GM18520 (cell line): ENCODE results near the gene AUTS2.

ENCODE experiments used
- ATAC-seq: cut with Tn5 transposase; IDR thresholded peaks from one replicate; pipeline ENCODE4 v1.9.1; 2021; ENCODE audit not compliant: unreplicated experiment

The AUTS2 gene

DNA sequence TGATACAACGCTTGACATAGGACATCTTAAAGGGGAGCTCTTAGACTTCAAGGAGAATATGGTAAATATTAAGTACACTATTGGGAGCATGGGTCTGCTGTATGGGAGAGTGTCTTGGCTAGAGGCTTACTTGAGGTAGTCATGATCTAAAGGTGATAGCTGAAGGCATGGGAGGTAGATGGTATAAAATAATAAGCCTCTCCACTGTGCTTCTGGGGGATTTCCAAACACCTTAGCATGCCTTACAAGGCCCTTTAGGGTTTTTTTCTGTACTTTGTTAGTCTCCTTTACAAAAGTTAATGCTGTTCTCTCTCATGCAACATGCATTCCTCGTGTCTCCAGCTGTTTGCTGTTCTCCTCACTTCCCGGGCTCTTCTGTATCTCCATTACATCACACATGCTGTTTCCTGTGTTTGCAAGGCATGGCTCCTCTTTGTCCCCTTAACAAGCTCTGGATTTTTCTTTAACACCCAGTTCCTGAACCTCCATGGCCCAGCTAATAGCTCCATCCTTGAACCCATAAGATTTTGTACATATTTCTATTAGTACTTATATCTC is 449.7 kb downstream of the AUTS2 start:
- no peak for ATAC-seq

DNA sequence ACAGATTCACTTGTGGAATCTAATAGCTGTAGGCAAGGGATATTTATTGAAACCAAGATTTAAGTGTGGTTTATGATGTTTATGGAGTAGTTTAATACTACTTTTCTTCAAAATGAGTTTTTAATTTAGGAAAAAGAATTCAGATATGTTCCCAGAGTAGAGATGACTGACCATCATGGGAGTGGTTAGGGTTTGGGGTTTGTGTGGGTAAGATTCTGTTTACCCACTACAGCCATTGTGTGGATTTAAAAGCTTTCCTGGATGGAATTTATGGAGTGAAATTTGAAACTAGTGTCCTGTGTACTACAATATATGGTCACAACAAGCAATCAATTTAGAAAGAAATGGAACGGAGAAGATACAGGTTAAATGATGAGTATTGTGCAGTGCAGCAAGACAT is 453.5 kb downstream of the AUTS2 start:
- ATAC-seq = no peak

DNA sequence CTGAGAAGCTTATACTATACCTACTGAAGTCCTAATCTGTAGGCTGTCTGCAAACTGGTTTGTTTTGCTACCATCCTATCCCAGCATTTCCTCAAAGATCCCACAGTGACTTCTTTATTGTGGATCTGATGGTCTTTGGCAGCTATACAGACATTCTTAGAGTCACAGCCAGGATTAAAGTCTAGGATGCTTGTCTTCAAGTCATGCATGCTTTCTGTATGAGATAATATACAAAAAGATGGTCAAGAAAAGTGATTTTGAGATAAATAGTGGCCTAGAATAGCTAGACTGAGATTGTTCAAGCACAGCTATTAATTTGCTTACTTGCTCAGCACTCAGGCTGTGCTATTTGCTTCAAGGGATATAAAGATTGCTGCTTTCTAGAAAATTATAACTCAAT is 454.4 kb downstream of the AUTS2 start:
- ATAC-seq = no peak

DNA sequence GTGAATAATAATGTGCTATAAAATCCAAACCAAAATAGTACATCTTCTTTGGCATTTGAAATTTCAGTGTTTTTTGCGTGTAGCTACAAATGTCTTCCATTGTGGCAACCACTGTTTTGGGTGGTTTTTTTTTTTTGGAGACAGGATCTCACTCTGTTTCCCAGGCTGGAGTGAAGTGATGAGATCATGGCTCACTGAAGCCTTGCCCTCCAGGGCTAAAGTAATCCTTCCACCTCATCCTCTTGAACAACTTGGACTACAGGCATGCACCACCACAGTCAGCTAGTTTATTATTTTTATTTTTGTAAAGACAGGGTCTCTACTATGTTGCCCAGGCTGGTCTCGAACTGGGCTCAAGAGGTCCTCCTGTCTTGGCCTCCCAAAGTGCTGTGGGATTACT is 455.1 kb downstream of the AUTS2 start:
- no peak for ATAC-seq

DNA sequence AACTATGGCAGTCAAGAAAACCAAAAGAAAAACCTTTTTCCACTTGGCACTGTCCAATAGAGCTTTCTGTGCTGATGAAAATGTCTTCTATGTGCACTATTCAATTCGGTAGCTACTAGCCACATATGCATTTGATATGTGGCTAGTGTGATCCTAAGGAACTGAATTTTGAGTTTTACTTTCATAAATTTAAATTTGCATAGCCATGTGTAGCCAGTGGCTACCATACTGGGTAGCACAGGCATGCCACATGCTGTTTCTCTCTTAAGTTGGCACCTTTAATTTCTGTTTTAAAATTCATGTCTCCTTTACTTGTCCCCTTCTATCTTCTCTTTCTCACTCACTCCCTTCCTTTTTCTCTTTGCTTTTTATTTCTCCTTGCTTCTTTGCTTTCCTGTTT is 455.7 kb downstream of the AUTS2 start:
- ATAC-seq = no peak

DNA sequence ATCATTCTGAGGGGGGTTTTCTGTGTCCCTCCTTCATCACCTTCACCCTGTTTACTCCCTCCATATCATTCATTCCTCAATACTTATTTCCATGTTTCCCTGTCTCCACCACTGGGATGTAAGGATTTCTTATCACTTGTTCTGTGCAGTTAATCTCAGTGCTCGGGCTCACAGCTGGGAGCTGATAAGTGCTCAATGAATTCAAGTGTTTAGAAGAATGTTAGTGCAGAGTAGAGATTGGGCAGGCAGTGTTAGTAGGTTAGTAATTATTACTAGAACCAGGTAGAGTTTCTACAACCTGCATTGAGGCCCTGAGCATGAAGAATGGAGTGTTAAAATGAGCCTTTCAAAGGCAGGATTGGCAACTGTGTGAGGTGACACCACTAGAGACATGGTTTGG is 458.1 kb downstream of the AUTS2 start:
- ATAC-seq = no peak

DNA sequence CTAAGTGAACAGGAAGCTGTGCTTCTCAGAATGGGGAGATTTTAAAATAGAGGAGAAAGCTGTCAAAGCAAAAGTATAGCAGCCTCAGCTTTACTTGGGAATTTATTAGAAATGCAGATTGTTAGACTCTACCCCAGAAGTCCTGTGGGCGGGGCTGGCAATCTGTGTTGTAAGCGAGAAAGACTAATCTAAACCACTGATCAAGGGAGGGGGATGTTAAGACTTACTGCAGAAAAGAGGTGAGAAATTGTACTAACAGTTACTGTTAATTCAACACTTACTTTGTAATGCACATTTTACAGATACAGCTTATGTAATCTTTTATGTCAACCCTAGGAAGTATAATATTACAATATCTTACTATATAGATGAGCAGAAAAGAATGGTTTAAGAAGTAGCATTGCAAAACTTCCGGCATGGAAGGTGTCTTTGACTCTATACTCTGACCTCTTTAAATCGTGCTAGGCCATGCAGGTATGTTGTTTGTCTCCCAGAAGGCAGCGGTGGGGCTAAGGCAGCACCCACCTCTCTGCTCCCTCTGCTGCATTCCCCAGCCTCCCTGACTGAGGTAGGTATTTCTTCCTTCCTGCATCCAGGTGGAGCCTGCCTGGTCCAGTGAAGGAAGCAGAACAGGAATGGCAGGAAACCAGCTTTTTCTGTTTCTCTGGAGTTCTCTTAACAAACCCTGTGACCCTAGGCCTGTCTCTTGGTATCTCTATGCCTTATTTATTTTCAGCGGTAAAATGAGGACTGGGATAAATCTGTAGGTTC is 462.2 kb downstream of the AUTS2 start:
- ATAC-seq = no peak

DNA sequence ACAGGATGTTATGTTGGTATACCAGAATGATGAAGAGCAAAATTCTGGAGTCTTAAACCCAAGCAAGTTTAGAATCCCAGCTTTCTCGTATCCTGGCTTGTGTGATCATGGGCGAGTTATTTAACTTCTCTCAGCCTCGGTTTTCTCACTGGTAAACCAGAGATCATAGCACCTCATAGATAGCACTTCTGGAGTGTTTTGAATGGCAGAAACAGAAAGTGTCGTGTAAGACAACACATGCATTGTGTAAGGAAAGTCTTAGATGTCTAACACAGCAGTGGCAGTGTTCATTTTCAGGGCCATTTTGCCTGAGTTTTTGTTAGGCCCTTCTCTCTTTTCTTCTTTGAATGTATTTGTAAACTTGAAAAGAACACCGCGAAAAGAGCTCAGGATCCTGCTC is 465.1 kb downstream of the AUTS2 start:
- ATAC-seq = no peak

DNA sequence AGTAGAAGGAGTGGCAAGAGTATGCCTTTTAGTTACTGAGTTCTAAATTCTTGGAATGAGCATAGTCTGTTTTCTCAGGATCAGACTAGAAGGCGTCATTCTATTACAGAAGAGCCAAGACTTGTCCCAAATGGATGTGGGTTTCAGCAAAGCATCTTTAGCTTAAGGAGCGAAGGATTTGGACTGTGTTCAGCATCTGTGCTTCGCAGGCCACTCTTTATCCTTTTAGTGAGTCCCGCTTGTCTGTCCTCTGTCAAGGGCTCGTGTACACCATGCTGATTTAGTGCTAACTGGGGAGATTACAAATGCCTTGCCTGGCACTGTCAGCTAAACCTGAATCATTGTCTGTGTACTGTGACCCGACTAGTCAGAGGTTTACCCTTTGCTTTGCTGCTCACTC is 465.7 kb downstream of the AUTS2 start:
- no peak for ATAC-seq

DNA sequence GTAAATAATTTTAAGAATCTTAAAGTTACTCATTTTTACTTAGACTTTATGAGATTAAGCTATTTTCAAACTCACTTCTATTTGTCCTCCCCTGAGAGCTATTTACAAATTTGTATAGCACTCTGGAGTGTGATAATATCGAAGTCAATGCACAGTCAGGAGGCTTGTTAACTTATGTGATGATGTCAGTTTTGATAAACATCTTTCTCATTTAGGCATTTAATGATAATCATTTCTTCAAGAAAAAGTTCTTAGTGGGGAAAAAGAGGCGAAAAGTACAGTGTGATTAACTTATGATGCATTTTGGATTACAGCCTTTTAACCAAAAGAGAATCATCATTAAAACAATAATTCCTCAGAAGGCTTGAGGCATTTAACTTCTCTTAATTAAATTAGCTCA is 468.6 kb downstream of the AUTS2 start:
- no peak for ATAC-seq

DNA sequence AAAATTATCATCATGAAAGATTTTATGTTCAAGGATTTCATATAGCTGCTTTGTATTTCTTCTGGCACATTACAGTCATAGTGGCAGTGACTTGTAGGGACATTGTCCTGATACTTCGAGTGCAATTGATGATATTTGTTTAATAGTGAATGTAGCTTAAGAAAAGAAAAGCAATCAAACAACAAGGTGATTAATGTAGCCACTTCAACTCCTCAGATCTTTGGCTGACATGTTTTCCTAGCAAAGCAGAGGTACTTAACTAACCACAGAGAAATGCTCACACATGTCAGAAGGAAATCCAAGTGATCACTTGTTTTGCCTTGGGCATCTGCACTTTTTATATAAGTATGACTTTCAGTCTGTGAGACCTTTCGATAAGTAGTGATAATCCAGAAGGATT is 470.3 kb downstream of the AUTS2 start:
- no peak for ATAC-seq

DNA sequence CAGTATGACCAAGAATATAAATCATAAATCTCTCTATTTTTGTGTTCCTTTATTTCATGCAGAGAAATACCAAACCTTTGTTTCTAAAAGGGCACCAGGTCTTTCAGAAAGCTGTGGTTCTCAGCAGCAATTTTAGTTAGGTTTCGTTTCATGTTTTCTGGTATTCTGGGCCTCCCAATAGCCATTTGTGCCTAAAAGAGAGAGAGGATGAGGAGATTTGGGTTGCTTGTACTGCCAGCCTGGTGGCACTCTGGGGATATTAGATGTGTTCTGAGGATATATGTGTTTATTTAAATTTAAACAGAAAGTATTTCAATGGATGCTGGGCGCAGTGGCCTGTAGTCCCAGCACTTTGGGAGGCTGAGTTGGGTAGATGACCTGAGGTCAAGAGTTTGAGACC is 471.7 kb downstream of the AUTS2 start:
- ATAC-seq = no peak

DNA sequence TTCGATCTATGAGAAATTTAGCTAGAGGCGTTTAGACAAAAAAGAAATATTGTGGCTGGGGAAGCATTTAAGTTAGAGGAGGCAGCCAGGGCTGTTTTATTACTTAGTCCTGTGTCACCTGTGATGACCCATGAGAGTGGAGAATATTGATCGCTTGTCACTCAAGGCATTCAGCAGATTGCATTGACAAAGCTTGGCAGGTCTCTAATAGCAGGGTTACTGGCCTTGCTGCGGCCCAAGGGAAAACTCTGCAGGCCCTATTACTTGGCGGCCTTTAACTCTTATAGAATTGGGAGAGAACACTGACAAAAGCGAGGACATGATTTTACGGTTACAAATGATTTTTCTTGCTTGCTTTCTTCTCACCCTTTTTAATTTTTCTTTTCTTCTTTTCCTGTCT is 473.5 kb downstream of the AUTS2 start:
- ATAC-seq = no peak

DNA sequence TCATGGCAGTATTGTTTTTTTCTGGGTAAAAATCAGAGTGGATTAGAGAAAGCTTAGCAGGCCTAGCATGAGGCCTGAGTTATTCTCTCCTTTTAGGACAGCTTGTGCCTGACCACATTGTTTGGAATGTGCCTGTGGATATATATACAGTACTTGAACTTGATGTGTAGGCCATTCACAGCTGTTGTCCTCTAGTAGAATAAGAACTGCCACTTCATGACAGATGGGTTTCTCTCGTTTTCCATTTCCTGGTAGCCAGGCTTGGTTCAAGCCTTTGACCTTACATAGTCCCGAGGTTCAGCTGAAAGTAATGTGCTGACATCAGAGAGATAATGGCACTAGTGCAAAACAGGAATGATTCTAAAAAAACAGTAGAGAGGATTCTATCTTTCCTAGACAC is 473.9 kb downstream of the AUTS2 start:
- ATAC-seq = no peak

DNA sequence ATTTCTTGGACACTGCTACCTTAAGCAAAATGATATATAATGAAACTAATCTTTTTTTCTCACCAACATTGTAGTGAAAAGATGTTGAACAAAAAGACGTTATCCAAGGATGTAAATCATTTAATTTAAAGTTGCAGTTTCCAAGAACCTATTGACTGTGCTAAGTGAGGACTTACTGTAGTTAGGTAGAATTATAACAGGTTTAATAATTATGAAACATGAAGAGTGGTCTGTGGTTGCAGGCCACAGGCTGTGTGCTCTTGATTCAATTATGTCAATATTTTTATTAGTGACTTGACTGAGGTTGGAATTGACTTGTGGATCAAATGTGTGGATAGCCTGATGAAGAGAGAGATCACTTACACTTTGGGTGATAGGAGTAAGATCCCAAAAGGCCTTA is 478.1 kb downstream of the AUTS2 start:
- no peak for ATAC-seq

DNA sequence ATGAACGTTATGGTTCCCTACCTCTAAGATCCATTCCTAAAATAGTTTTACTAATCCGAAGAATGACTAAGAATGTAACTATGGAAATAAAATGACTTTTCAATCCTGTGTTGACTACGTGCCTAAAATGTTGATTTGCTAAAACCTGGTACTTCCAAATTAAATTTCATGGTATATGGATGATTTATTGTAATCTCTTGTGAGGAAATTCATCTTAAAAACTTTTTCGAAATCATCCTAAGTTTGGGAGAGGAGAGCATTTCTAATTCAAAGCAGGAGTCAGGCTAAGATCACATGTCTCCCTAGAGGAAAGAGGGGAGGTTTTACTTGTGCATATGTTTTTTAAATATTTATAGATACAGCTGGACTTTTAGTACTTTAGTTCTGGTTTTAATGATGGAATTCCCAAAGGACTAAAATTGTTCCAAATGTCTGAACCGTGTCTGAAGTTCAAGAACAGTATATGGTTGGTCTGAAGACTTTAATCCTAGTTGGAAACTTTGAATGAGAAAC is 483.9 kb downstream of the AUTS2 start:
- no peak for ATAC-seq

DNA sequence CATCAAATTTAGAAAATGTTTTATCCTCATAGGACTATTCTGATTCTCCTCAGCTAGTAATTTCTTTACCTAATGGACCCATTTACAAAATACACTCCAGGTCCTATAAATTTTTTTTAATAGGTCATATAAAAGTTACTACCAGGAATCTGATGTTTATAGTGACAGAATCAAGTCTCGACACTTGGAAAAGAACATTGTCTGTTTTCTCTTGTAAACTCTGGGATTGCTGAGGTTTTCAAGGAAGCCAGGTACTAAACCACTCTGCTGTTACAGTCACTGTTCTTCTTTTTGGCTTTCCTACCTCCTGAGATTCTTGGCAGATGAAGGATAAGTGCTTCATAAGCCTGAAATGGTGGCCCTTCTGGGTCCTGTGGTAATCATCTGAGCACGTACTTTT is 493.1 kb downstream of the AUTS2 start:
- ATAC-seq = no peak

DNA sequence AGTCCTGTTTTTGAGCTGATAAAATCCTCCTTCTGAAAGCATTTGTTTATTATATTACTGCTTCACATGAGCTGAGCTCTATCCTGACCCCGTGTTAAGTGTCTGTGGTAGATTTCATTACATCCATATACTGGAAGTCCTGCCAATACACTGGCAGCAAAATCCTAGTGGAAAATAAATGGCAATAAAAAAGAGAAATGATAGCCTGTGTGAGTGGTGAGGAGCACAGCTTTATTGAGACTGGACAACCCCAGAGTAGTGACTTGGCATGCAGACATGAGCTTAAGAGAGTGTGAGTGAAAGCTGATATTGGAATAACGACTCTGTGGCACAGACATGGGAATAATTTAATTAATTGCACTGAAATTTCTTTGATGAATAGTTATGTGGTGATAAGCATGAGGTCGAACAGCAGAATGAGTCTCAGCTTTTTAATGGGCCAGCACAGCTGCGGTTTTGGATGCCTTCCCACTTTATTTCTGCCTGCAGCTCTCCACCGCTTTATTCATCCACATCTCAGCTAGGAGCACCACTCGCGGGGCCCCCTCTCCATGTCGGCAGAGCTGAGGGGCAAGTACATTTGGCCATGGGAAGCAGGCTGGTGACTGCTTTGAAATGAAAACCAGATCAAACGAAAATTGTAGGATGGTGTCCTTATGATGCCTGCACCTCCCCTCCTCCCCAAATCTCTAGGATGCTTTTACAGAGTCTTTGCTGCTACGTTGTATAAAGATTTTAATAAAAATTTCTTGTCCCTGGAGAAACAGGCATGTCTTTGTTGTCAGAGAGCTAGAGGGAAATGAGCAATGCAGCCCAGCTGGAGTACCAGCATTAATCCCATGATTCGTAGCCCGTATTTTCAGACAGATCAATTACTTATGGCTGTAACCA is 494.3 kb downstream of the AUTS2 start:
- ATAC-seq = no peak

DNA sequence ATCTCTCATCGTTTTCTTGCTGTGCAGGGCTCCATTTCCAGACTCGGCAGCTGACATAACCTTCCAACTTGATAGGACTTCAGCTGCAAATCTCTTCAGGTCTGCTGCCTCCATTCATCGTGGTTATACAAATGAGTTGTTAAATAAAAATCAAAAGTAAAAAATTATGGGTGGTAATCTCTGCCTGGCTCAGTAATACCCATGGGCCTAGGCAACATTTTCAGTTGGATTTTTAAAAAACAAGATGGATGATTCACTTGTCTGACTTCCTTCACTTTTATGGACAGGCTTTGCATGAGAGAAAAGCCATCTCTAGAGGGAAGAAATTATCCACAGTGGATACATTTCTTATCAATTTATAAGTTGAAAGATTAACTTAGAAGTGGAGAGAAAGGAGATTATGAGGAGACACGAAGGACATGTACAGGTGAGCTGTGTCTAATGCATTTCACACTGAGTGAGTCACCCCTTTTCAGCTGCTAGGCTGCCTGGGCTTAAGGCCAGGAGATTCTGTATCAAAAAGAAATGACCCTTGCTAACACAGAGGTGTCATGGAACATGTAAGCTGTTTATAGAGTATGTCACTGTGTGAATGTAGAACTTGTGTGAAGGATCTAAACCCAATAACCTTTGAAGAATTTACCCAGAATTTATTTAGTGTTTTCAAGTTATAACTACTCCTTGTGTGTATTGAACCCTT is 495.1 kb downstream of the AUTS2 start:
- no peak for ATAC-seq

DNA sequence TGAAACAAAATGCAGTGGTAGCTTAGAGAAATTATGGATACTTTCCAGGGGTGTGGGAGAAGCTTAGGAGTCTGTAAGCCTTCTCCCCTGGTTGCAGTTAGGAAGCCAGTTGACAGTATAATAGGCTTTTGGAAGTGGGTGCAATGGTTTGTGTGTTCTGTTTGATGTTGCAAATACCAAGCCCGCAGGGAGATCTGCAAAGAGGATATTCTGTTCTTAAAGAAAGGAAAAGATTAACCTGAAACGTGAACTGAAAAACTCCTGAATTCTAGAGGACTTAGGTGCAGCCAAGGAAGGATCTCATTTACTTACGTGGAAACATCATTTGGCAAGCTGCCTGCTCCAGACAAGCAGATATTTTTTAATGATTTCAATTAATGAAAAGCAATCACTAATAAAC is 496.6 kb downstream of the AUTS2 start:
- no peak for ATAC-seq

DNA sequence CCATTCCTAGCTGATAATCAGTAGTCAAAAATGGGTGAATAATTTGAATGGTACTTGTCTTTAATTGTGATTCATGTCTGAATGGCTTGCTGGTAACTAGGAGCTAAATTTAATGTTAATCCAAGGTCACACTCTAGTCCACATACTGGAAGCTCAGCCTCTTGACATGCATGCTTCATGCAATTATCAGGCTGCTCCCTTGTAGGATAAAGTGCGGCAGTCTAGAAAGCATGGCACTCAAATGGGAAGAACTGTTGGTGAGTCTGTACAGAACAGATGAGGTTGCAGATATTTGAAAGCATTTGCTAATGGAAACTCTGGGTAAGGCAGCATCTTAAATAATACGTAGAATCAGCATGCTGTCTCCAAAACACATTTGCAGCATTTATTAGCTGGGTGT is 499.4 kb downstream of the AUTS2 start:
- no peak for ATAC-seq
